ENCODE data around the gene MSANTD1. TPM values are rescaled to one million over a fixed set of nuclear protein-coding genes. Genes with fewer than 3 reads are reported as not detected.

MSANTD1 gene
- total RNA-seq = 1.1 TPM

DNA sequence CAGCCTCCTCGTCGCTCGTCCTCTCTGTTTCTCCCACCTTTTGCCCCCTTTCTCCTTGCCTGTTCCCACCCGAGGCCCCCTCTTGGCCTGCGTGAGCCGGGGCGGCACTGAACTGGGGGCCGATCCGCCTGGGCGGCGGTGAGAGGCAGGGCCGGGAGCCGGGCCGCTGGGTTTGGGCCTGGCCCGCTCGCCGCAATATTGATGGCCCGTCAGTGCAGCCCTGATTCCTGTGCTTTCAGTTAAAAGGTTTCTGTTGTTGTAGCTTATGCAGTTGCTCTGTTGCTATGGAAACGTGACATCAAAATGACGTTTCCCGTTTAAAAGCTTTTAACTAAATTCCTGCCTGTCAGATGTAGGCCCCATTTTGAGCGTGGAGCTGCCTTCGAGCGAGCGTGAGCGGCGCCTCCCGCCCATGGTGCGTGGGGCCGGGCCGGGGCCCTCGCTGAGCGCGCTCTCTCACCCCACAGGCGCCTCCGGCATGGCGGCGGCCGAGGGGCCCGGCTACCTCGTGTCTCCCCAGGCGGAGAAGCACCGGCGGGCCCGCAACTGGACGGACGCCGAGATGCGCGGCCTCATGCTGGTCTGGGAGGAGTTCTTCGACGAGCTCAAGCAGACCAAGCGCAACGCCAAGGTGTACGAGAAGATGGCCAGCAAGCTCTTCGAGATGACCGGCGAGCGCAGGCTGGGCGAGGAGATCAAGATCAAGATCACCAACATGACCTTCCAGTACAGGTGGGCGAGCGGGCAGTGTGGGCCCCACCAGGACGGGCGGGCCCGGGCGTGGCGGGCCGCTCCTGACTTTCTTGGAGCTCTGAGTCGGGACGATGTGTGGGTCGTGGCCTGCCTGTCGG lies at the start of gene MSANTD1:
MSANTD1 (plus strand) TSS at position 349 of the 851 bp plus-strand sequence; CDS start at position 413, 64 bp downstream.
- DNase-seq = peak; percentile 83

DNA sequence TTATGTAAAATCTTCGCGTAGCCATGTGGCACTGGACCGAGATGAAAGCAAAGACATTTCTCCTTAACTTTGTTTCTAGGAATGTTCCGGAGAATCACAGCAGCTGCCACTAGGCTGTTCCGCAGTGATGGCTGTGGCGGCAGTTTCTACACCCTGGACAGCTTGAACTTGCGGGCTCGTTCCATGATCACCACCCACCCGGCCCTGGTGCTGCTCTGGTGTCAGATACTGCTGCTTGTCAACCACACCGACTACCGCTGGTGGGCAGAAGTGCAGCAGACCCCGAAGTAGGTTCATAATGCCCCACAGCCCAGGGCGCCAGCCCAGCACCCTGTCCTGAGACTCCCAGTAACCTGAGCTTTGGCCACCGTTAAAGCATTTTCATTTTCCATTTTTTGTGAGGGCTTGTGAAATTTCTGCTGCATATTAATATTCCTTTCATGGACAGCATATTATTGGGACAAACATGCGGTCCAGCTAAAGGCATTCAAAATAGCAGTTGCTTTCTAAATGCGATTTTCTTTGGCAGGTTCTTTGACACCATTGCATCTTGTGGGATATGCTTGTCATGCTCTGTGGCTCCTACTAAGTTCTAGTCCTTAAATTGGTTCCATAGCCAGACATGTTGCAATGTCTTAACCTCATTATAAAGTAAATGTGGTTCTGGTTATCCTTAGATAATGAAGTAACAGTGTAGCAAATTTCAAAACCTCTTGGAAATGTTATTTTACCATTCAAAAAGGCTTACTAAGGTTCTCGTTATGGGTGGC lies 49.1 kb upstream of the MSANTD1 start:
- peak; percentile 83 for DNase-seq

DNA sequence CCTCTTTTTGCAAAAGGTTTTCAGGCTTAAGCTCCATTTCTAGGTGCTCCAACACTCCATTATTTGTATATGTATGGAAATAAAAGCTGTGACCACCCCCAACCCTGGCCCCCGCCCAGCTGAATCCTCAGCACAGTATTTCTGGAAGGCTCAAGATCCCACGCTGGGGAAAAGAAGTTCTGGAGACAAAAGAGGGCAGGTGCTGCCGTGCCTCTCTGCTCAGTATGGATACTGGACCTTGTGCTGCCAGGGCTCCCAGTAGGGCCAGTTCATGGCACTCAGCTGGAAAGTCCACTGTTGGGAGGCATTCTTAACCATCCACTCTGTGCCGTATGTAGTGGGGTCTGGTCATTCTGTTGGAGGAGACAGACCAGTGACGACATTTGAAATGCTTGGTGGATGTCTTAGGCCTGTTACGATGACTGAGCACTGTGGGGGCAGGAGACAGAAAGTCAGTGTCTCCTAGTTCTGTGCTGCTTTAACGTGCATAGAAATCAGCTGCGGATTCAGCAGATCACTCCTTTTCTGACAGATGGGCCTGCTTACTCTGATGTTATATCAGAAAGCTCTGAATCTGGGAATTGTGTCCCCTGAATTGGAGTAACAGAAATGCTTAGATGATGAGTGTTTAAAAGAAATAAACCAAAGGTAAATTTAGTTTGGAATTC lies 48.4 kb upstream of the MSANTD1 start:
- peak; percentile 22 for DNase-seq

DNA sequence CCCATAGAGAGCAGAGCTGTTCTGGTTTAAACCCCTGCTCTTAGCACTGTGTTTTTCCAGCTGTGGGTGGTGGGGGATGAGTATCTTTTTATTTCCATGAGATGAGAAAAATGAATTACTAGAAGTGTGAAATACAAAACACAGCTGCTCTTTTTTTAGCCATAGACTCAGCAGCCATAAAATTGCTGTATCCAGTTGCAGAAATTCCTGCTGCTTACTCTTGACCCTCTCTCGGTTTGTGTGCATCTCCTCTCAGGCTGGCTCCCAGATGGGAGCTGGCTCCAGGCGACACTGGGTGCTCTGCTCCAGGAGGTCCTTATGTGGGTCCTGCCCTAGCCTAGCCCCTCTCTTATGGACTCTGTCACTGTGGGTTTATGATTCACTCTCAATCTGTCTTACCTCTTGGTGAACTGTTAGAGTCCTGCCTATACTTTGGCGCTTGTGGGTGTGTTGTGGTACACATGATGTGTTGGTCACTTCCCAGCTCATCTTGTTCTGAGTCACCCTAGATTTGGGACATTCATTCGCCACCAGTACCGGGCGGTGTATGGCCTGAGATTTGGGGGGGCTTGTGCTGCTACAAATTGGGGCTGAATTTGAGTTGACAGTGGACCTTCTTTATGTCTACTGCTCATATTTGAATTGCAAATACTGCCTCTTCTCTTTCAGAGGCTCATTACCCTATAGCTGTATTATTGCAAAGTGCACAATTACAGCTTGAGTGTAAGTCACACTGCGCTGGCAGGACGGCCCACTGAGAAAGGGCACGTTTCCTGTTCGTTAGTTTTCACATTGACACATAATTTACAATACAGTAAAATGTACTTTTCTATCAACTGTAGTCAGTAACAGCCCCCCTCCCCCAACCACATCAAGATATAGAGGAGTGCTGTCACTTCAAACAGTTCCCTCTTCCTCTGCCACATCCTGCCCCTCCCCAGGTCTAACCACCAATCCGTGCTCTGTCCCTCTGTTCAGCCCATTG lies 46.9 kb upstream of the MSANTD1 start:
- peak; percentile 88 for DNase-seq

DNA sequence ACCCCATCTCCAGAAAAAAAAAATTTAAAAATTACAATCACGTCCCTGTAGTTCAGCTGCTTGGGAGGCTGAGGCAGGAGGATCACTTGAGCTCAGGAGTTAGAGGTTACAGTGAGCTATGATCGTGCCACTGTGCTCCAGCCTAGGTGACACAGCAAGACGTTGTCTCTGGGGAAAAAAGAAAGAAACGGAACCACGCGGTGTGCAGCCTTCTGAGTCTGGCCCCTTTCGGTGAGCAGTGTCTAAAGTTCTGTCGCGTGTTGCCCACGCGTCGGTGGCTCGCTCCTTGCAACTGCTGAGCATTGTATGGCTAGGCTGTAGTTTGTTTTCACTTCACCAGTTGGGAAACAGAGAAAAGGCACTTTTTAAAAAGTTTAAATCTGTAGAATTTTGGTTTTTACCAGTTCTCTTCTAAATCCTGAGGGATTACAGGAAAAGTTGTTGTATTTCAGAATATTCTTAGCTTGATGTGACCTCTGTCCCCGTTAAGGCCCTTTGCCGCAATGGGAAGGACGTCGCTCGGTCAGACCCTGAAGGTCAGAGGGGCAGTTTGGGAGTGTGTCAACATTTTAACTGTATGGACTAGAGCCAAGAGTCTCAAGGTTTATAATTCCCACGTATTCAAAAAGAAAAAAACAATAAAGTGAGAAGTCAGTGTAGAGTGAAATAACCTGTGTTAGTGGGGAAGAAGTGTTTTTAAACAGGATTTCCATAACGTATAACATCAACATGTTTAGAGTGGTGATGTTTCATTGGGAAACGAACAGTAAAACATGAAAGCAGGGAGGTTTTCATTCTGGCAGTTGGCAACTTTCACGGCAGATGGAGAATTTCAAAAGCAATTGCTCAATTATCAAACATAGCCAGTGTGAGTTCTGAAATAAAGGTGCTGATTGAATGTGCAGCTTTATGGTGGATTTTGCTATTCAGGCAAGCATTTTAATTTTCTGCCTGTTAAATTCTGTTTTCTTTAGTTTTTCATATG lies 45.8 kb upstream of the MSANTD1 start:
- DNase-seq = peak; percentile 33

DNA sequence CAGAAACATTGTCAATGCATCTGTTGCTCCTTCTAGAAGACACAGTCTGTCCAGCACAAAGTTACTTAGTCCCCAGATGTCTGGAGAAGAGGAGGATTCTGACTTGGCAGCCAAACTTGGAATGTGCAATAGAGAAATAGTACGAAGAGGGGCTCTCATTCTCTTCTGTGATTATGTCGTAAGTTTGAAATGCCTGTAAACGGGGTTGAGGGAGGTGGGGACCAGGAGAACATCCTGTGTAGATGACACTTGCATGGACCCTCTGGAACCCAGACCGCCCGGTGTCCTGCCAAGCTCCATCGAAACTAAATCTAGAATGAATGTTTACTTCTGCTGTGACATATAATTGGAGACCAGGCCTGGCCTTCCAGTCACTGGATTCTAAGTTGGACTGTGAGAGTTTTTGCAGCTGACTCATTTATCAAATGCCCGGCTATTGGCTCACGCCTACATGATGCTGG lies 45.0 kb upstream of the MSANTD1 start:
- peak; percentile 65 for DNase-seq

DNA sequence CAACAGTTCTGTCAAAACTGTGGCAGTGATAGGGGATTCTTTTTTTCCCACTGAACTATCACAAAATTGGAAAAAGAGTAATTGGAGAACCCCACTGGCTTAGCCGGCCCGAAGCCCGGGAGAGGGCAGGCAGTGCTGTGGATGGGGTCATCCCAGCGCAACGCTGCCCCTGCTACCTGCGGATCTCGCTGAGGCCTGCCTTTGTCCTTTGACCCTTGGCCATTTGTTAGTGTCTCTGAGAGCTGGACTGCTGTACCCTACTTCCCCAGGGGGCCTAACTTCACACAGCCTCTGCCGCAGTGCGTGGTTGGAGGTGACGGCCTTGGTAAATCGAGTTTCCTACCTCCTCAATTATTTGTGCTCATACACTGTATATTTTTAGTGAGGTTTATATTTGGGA lies 43.0 kb upstream of the MSANTD1 start:
- DNase-seq = no peak

DNA sequence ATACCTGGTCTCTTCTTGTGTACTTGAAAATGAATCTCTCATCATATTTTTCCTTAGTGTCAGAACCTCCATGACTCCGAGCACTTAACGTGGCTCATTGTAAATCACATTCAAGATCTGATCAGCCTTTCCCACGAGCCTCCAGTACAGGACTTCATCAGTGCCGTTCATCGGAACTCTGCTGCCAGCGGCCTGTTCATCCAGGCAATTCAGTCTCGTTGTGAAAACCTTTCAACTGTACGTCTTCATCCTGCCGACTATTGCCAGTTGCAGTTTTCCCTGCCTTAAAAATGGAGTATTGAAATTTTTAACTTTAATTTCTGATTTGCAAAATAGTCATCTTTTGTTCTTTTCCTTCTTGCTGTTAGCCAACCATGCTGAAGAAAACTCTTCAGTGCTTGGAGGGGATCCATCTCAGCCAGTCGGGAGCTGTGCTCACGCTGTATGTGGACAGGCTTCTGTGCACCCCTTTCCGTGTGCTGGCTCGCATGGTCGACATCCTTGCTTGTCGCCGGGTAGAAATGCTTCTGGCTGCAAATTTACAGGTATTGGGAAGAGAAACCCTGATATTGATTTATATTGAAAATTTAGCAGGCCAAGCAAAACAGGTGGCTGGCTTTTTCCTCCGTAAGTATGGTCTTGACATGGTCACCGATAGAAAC lies 42.4 kb upstream of the MSANTD1 start:
- no peak for DNase-seq

DNA sequence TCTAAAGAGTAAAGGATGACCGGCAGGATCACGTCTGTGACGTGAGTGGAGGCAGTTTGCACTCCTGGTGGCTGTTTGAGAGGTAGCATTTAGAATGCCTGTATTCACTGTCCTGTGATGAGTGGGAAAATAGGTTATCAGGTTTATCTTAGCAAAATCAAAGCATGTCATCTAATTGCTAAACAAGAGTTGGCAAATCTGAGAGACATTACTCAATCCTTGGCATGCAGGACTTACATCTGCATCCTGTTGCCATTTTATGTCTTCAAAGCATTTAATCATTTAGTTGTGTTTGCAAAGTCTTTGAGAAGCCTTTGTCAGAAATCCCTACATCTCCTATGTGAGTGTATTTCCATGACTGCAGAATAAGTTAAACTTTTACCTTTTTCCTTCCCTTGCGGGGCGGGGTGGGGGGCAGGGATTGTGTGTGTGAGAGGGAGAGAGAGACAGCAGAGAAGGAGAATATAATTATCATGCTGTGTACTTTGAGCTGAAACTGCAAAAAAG lies 41.4 kb upstream of the MSANTD1 start:
- no peak for DNase-seq

DNA sequence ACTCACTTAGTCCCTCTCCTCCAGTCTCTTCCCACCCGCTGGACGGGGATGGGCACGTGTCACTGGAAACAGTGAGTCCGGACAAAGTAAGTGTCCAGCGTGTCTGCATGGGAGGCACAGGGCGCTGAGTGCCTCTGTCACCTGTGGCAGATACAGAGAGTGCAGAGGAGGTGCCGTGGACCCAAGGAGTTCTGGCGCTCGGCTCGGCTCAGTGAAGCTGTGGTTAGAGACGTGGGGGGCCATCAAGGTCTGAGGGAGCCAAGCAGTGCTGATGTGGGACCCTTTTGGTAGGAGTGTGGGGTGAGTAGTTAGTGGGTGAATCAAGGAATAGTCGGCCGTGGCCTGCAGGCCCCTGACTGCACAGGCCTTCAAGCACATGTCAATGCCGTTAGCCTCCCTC lies 40.1 kb upstream of the MSANTD1 start:
- no peak for DNase-seq

DNA sequence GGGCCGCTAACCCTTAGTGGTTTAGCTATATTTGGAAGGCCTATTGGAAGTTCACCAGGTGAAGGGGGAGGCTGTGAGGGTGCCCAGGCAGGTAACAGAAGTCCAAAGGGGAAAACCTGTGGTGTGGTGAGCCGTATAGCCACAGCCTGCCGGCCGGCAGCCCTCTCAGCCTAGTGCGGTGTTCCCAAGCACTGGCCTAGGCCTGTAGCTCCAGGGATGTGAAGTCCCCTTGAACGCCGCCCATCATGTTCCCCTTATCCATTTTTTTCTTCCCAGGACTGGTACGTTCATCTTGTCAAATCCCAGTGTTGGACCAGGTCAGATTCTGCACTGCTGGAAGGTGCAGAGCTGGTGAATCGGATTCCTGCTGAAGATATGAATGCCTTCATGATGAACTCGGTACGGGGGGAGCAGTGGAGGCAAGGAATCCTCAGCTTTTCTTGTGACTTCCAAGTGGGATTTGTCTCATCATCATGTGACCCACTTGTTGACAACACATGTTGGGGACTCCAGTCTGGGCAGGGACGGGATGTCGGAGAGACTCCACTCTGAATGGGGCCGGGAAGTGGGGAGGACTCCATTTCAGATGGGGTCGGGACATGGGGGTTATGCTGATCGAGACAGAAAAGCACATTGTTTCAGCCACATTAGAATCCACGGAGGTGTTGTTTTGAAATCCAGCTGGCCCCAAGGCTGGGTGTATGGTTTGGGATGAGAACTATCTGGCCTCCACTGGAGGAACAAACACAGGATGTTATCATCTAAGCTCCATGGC lies 39.2 kb upstream of the MSANTD1 start:
- DNase-seq = no peak

DNA sequence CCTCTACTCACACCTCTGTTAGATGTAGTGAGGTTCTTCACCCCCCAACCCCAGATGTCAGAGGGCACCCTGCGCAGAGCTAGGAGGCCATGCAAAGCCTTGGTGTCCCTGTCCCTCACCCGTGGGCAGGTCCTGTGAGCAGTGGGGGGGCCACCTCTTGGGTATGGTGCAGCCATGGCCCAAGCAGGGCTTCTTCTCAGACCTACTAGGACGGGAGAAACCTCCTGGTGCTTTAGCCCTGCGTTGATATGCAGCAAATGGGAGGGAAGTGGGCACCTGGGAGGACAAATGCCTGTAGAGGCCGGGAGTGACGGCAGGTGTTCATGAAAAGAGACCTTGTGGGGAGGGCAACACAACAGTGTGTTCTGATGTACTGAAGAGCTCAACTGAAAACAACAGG lies 38.5 kb upstream of the MSANTD1 start:
- DNase-seq = no peak

DNA sequence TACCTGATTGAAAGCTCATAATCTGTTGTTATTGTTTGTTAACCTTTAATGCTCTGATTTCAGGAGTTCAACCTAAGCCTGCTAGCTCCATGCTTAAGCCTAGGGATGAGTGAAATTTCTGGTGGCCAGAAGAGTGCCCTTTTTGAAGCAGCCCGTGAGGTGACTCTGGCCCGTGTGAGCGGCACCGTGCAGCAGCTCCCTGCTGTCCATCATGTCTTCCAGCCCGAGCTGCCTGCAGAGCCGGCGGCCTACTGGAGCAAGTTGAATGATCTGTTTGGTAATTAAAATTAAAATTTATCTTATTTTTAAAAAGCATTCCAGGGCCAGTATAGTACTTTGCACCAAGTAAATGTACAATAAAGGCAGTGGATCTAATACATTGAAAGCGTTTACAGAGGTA lies 37.1 kb upstream of the MSANTD1 start:
- no peak for DNase-seq

DNA sequence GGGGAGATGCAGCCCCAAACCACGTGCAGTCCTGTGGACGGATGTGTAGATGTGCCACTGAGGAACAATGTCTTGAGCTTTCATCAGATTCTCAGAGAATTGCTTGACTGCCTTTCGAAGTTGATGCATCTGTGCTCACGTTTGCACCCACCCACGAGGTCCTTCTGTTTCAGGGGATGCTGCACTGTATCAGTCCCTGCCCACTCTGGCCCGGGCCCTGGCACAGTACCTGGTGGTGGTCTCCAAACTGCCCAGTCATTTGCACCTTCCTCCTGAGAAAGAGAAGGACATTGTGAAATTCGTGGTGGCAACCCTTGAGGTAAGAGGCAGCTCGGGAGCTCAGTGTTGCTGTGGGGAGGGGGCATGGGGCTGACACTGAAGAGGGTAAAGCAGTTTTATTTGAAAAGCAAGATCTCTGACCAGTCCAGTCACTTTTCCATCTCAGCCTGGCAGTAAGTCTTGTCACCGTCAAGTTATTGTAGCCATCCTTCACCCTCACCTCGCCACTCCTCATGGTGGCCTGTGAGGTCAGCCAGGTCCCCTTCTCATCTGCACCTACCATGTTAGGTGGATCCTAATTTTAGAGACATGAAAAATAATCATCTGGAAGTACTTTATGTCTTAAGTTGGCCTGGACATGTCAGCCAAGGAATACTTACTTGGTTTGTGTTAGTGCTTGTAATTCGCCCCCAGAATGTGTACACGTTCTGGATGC lies 36.4 kb upstream of the MSANTD1 start:
- no peak for DNase-seq

DNA sequence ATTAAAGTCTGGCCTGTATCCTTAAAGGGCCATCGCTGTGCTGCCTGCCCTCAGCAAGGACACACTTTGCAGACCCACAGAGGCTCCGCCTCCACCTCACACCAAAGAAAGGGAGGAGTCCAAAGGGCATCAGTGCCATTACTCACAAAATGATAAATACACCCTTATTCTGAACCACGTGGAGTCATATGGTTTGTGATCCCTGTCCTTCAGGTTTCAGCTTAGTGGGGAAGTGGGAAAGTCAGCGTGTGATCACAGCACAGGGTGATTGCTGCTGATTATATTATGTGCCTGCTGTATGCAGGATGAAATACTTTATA lies 35.9 kb upstream of the MSANTD1 start:
- no peak for DNase-seq

DNA sequence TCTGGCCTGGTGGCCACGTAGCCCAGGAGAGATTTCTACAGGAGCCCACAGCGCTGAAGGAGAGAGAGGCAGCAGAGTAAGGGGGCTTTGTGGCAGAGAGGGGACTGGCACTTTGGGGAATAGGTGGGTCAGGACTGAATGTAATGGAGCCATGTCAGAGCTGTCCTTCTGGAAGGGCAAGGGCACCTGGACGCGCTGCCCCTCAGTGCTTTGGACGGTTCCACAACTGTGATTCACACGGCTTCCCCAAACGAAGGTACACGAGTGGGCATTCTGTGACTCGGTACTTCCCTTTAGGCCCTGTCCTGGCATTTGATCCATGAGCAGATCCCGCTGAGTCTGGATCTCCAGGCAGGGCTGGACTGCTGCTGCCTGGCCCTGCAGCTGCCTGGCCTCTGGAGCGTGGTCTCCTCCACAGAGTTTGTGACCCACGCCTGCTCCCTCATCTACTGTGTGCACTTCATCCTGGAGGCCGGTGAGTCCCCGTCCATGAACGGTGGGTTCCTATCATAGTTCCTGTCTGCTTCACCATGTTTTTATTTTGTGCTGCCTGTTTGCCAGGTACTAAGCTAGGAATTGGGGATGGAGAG lies 35.2 kb upstream of the MSANTD1 start:
- no peak for DNase-seq

DNA sequence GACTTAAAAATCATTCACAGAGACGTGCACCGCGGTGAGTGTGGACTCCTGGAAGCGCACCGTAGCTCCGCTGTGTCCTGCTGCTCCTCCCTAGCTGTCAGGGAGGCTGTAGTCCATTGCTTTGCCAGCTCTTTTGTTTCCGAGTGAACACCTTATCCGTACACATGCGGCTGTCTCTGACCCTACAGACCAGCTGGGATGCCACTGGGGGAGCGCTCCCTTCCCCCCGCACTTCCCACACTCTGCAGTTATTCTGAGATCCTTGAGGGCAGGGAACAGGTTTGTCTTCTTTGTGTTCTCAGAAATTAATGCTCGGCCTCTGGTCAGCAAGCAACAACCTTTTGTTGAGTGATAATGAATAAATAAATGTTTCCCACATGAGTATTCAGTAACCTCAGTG lies 33.7 kb upstream of the MSANTD1 start:
- no peak for DNase-seq

DNA sequence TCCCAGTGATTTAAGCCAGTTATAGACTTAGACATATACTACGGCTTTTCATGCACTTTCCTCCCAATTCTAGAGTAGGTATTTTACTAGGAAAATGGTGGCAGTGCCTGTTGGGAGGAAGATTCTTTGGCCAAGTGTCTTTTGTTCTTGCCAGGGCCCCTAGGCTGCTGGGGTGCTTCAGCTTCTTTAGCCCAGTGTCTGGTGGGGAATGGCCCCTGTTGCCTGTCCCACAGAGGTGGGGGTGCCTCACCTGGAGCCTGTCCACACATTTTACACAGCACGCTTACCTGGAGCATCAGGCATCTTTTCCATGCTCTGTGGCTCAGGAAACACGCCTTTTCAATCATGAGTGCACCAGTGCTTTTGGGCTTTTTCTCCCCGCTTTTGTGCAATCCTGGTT lies 33.2 kb upstream of the MSANTD1 start:
- no peak for DNase-seq

Measured in tongue (tissue), 2 donors.